Fibroblast of skin of left quadriceps (primary cell): Measurements from ENCODE around the gene SECTM1.
"Not testable (repeated sequence)": the region's sequence is repeated elsewhere in the genome, so short reads cannot be mapped to it uniquely, and the experiment has no call there.

Experiments used
- DNase-seq, 2 experiments: peaks; one replicate each; pipeline ENCODE4 v3.0.0-alpha.2; 2013; ENCODE audit warnings: low read depth in 2 of 2

The SECTM1 gene

DNA sequence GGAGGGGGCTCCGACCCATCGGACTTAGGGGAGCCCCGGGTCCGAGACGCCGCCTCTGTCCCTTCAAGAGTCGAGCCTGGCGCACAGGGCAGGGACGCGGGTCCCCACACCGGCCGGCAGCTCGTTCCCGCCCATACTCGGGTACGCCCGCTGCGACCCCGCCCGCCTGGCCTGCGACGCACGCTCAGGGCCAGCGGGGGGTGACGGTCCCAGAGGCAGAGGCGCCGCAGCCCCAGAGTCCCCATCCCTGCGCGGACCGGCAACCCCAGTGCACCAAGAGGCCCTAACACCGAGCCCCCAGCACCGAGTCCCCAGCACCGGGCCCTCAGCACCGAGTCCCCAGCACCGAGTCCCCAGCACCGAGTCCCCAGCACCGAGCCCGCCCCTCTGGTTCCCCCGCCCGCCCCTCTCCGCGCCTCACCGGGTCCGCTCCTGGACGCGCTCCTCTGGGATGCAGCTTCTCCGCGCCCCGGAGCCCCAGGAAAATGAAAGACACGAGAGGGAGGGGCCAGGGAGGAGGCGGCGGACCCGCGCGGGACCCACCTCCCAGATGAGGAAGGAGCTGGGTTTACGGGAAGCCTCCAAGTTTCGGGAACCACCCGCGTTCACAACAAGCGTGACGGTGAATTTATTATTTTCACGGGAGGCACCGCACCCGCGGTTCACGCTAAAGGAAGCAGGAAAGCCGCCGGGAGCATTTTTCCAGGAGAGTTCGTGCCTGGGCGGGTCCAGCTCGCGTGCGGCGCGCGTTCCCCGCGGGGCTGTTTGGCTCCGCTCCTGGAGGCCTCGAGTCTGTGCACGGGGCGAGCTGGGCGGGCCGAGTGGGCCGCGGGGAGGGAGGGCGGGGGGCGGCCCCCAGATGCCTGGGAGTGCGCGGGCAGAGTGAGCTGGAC, at the start of gene SECTM1:
Gene SECTM1, minus strand, starts transcription at position 488 of the 893 bp plus-strand sequence. CDS start 6,526 bp downstream, outside the sequence.
- no peak for DNase-seq

GRCh38 chr17:82382933-82383255, 49.3 kb upstream of the SECTM1 start:
- no peak for DNase-seq

DNA sequence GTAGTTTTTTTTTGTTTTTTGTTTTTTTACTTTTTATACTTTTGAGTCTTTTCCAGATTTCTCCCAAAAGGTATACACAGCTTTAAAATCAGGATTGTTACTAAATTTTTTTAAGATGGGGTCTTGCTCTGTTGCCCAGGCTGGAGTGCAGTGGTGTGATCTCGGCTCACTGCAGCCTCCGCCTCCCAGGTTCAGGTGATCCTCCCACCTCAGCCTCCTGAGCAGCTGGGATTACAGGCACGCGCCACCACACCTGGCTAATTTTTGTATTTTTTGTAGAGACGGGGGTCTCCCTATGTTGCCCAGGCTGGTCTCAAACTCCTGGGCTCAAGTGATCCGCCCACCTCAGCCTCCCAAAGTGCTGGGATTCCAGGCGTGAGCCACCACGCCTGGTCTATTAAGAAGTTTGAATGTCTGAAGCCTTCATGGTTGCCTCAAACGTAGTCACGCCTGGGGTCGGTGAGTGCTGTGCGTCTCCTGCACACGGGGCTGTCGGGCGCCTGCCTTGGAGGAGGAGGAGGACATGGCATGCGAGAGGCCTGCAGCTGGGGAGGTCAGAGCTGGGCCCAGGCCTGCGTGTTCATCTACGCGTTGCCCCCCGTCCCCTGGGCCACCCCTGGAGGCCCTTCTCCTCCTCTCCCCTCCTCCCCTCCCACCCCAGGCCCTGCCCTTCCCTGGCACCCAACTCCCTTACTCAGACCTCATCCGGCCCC, 48.8 kb upstream of the SECTM1 start:
- DNase-seq: not testable (repeated sequence)

DNA sequence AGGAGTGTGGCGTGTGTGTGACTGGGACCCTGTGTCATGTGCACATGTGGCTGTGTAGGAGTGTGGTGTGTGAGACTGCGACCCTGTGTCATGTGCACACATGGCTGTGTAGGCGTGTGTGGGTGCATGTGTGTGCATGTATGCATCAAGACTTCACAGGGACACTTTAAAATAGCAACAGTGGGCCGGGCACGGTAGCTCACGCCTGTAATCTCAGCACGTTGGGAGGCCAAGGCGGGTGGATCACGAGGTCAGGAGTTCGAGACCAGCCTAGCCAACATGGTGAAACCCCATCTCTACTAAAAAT, 48.1 kb upstream of the SECTM1 start:
- not testable (repeated sequence) for DNase-seq

GRCh38 chr17:82380860-82381702, 47.5 kb upstream of the SECTM1 start:
- no peak for DNase-seq

- DNase-seq: no peak
Measured at GRCh38 chr17:82378741-82379021, 45.1 kb upstream of the SECTM1 start.

DNA sequence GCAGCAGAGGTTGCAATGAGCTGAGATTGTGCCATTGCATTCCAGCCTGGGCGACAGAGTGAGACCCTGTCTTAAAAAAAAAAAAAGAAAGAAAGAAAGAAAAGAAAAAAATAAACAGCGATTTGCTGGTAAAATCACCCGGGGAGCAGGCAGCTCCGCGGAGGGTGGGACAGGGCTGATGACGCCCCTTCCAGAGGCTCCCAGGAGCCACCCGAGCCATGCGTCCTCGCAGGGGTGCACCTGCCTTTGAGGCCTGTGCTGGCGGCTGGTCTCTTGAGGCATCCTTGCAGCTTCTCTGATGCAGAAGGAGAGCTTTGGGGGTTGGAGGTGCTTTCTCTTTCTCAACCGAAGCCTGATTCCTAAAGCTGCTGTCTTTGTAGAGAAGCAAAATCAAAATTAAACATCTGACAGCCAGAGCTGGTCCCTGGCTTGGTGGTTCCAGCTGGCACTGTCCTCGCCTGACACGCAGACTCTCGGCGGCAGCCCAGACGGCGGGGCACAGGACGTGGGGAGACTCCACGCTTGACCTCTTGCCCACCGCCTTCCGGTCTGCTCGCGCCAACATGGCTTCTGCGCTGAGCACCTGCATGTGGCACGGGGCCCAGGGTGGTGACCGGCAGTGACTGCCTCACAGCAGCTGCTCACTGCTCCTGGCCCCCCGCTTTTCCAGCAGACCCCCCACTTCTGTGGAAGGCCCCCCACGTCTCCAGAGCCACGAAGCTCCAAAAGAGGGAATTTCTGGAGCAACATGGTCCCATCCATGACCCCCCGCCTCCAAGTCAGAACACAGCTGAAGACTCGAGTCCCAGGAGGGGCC, 44.6 kb upstream of the SECTM1 start:
- no peak for DNase-seq

DNA sequence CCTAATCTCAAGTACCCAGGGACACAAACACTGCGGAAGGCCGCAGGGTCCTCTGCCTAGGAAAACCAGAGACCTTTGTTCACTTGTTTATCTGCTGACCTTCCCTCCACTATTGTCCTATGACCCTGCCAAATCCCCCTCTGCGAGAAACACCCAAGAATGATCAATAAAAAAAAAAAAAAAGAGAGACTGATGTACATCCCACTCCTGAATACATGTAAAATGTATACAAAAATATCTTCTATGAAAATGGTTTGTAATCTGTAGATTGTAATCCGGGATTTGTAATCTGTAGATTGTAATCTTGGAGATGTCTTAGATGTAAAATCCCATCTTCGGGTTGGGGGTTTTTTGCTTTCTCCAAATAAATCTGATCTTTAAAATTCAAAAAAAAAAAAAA, 43.7 kb upstream of the SECTM1 start:
- DNase-seq: not testable (repeated sequence)

DNA sequence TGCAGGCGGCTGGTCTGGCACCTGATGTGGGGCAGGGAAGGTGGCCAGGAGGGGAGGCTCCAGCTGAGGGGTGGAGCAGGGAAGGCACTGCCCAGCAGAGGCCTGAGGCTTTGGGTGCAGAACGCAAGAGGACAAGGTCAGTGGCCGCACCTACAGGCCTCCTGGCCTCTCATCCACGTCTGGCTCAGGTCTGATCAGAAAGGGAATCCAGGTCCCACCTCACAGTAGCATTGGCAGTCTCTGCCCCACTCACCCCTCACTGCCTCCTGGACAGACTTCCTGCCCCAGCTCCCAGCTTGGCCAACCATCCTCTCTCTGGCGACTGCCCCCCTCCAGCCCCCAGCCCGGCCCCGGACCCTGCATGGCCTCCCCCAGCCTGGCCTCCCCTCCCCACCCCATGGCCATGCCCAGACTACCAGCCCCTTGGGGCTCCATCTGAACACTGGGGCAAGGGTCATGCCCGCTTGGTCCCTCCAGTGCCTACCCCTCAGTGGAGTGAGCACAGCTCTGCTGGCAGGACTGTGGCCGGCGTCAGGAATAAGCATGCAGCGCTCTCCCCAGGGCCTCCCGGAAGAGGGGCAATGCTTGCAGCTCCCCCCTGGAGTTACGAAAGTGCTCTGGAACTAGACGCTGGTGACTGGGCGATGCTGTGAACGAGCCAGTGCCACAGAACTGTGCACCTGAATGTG, 42.6 kb upstream of the SECTM1 start:
- no peak for DNase-seq

GRCh38 chr17:82375359-82376041, 41.9 kb upstream of the SECTM1 start:
- no peak for DNase-seq

DNA sequence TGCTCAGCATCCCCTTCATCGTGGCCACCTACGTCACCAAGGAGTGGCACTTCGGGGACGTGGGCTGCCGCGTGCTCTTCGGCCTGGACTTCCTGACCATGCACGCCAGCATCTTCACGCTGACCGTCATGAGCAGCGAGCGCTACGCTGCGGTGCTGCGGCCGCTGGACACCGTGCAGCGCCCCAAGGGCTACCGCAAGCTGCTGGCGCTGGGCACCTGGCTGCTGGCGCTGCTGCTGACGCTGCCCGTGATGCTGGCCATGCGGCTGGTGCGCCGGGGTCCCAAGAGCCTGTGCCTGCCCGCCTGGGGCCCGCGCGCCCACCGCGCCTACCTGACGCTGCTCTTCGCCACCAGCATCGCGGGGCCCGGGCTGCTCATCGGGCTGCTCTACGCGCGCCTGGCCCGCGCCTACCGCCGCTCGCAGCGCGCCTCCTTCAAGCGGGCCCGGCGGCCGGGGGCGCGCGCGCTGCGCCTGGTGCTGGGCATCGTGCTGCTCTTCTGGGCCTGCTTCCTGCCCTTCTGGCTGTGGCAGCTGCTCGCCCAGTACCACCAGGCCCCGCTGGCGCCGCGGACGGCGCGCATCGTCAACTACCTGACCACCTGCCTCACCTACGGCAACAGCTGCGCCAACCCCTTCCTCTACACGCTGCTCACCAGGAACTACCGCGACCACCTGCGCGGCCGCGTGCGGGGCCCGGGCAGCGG, 41.2 kb upstream of the SECTM1 start:
- DNase-seq: no peak

GRCh38 chr17:82373731-82374625, 40.4 kb upstream of the SECTM1 start:
- no peak for DNase-seq

- not testable (repeated sequence) for DNase-seq
Measured at GRCh38 chr17:82373072-82373452, 39.5 kb upstream of the SECTM1 start.

- no peak for DNase-seq
Measured at GRCh38 chr17:82372249-82373071, 38.9 kb upstream of the SECTM1 start.

DNA sequence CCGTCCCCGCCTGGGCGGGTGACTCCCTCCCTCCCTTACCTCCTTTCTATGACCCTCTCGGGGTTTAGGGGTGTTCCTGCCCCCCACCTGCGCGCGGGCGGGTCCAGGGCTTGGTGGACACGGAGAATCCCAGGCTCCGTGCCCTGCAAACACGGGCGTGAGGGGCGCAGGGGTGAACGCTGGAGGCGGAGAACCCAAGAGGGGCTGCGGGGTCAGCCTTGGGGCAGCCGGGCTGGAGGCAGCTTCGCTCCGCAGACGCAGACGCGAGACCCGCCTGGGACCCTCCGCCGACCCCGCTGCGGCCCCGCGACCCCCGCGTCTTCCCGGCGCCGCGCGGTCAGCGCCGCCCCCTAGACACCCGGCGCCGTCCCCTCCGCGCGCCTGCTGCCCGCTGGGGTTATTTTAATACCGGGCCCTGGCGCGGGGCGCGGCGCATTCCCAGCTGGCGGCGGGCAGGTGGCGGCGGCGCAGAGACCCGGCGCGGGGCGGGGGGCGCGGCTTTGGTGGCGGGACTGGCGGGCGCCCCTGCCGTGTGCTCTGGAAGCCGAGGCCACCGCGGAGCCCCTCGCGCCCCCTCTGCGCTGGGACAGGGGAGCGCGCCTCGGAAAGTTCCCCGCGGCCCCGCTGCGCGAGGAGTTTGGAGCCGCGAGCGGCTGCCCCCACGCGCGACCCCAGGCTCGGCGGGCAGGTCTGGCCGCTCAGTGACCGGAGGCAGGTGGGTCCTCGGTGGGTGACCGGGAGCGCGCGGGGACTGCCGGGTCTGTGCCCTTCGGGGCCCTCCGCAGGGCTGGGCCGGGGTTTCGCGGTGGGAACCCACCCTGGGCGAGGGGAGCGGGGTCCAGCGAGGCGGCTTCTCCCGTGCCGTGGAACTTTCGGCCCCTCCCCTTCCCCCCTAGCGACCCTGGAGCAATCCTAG, 38.0 kb upstream of the SECTM1 start, which contains the start of gene UTS2R:
Gene UTS2R, plus strand, starts transcription at position 433 of the 916 bp plus-strand sequence. CDS start 2,560 bp downstream, outside the sequence.
- DNase-seq: no peak

GRCh38 chr17:82370471-82371332, 37.1 kb upstream of the SECTM1 start:
- DNase-seq: no peak
